ENCODE data around the gene TENM3. TPM values are rescaled to one million over a fixed set of nuclear protein-coding genes. Genes with fewer than 3 reads are reported as not detected.

Gene TENM3
- total and polyA plus RNA-seq, 2 experiments from 2014 or later = 16.1 to 70.9 TPM

GRCh38 chr4:182447767-182448280, 204.6 kb downstream of the TENM3 start:
- Histone ChIP-seq H3K36me3 (replicated peaks; ENCODE audit: insufficient read depth, low read depth) (no peaks in the 10 kb centered on the region), H3K79me2 (peaks cover 36% of the 10 kb centered on the region), H3K27ac (peak overlapping the region; percentile 84), H4K20me1 (ENCODE audit: insufficient read depth, poor library complexity, severe bottlenecking) (no peaks in the 10 kb centered on the region), H3K9me3 (ENCODE audit: low read depth) (no peaks in the 10 kb centered on the region), H3K4me1 (ENCODE audit: insufficient read depth) (no peaks in the 10 kb centered on the region), H3K9me2 (replicated peaks; ENCODE audit: insufficient read depth) (no peaks in the 10 kb centered on the region), H3K27me3 (no peaks in the 10 kb centered on the region), H3K4me3 (peak overlapping the region; percentile 90), H2AFZ (peak overlapping the region; percentile 91), H3K4me2 (peak overlapping the region; percentile 94)
- DNase-seq (ENCODE audit: low spot score) = peak; percentile 28
- TF ChIP-seq CTCF (IDR thresholded peaks at IDR 0.05; ENCODE audit: poor library complexity) (no peak), EZH2 (IDR thresholded peaks at IDR 0.05; ENCODE audit: borderline replicate concordance) (no peak), EZH2phosphoT487 (IDR thresholded peaks at IDR 0.05; ENCODE audit: low read depth, severe bottlenecking, unreplicated experiment) (no peak)
- 9% methylated on average over 23 of the region's 25 CpGs for WGBS (ENCODE audit: low lambda C conversion rate, missing lambda C conversion rate)

DNA sequence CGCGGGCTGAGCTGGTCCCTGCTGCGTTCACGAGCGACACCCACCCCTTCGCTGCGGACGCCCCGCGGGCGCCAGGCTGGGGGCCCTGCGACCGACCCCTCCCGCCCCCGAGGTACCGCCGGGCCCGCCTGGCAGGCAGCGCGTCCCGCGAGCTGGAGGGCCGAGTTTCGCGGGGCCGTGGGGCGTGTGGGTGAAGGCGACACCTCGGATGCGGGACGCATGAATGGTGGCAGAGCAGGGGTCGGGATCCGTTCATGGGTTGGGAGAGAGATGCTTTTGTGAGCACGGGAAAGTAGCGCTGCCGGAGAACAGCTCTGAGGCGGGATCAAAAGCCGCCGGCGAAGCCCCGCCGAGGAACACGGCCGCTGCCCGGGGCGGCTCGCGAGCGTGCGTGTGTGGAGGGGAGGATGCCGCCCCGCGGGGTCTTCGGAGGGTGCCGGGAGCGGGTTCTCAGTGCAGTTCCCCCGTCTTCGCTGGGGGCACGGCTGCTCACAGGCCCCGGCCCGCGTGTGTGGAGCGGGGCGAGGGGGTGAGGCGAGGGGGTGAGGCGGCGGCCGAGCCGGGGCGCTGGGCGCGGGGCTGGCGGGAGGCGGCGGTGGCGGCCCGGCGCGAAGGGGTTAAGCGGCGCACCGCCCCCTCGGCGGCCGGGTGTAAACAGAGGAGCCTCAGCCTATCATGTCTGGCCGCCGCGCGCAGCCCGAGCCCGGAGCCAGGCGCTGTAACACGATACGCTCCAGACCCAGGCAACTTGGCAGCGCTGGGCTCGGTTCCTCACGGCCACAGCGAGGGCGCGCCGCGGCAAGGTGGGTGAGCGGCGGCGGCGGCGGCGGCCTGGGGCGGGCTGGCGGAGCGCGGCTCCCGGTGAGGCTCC, 205.3 kb downstream of the TENM3 start:
- Histone ChIP-seq H3K4me3 (peak overlapping the region; percentile 90), H3K9me2 (replicated peaks; ENCODE audit: insufficient read depth) (no peaks in the 10 kb centered on the region), H2AFZ (peak overlapping the region; percentile 91), H3K9me3 (ENCODE audit: low read depth) (no peaks in the 10 kb centered on the region), H3K27ac (peak overlapping the region; percentile 84), H3K36me3 (replicated peaks; ENCODE audit: insufficient read depth, low read depth) (no peaks in the 10 kb centered on the region), H3K4me2 (peak overlapping the region; percentile 94), H4K20me1 (ENCODE audit: insufficient read depth, poor library complexity, severe bottlenecking) (no peaks in the 10 kb centered on the region), H3K79me2 (peaks cover 42% of the 10 kb centered on the region), H3K4me1 (ENCODE audit: insufficient read depth) (no peaks in the 10 kb centered on the region), H3K27me3 (no peaks in the 10 kb centered on the region)
- DNase-seq (ENCODE audit: low spot score) = peak; percentile 96
- WGBS (ENCODE audit: low lambda C conversion rate, missing lambda C conversion rate) = 1% methylated on average over 28 of the region's 113 CpGs
- no peak for TF ChIP-seq EZH2phosphoT487 (IDR thresholded peaks at IDR 0.05; ENCODE audit: low read depth, severe bottlenecking, unreplicated experiment)
- no peak for TF ChIP-seq CTCF (IDR thresholded peaks at IDR 0.05; ENCODE audit: poor library complexity)
- TF ChIP-seq EZH2 (IDR thresholded peaks at IDR 0.05; ENCODE audit: borderline replicate concordance) = no peak

DNA sequence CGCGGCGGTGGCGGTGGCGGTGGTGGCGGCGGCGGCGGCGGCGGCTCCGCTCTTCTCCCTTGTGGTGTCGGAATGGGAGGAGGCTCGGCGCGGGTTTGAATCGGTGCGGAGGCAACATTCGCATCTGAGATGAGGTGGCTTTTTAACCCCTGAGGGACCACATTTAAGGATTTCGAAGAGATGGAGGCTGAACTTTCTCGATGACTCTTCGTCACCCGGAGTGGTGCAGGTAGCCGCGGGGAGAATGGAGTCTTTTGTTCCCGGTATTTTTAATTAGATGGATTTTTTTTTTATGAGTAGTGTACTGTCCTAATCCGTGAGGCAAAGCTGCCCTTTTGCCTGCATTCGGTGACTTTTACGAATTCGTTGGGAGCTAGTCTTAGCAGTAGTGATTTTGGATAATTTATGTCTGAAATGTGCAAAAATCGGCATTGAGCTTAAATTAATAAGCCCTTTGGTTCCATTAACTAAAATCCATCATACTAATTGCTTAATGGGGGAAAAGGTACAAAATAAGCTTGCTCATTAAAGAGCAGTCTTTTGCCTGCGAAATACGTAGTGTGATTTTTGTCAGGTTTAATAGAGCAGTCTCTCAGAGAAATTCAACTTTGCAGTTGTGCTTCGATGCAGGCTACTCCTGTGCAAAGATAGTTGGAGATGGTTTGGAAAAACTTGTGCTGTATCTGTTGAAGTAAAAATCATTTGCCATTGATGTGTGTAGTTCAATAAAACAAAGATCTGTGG, 206.2 kb downstream of the TENM3 start:
- H4K20me1 ChIP-seq (ENCODE audit: insufficient read depth, poor library complexity, severe bottlenecking) = peaks cover 5% of the 10 kb centered on the region
- TF ChIP-seq EZH2phosphoT487 (IDR thresholded peaks at IDR 0.05; ENCODE audit: low read depth, severe bottlenecking, unreplicated experiment) (peak; percentile 49), CTCF (IDR thresholded peaks at IDR 0.05; ENCODE audit: poor library complexity) (no peak)
- WGBS (ENCODE audit: low lambda C conversion rate, missing lambda C conversion rate) = under 1% methylated on average over 27 of the region's 34 CpGs
- no peak for DNase-seq (ENCODE audit: low spot score)
- H3K9me3 ChIP-seq (ENCODE audit: low read depth) = no peaks in the 10 kb centered on the region
- H2AFZ ChIP-seq = peak overlapping the region; percentile 65
- H3K36me3 ChIP-seq (replicated peaks; ENCODE audit: insufficient read depth, low read depth) = no peaks in the 10 kb centered on the region
- peak overlapping the region; percentile 73 for H3K27ac ChIP-seq
- no peaks in the 10 kb centered on the region for H3K4me1 ChIP-seq (ENCODE audit: insufficient read depth)
- H3K79me2 ChIP-seq = peaks cover 49% of the 10 kb centered on the region
- peak overlapping the region; percentile 88 for H3K4me2 ChIP-seq
- no peaks in the 10 kb centered on the region for H3K9me2 ChIP-seq (replicated peaks; ENCODE audit: insufficient read depth)
- H3K27me3 ChIP-seq = no peaks in the 10 kb centered on the region
- H3K4me3 ChIP-seq = peak overlapping the region; percentile 51

Measured in hepatocyte (in vitro differentiated cells).